Measurements from ENCODE around the gene HDGF. TPM values are rescaled to one million over a fixed set of nuclear protein-coding genes. Genes with fewer than 3 reads are reported as not detected.

HDGF gene
- total RNA-seq, 2 experiments from 2014 or later, result 232 to 235 TPM

GRCh38 chr1:156705321-156705917, 46.1 kb downstream of the HDGF start, which contains the start of gene CRABP2:
Gene CRABP2, minus strand, starts transcription at chr1:156705583. Its CDS starts 137 bp downstream, at chr1:156705446.
- intact Hi-C loops (cut with micrococcal nuclease), result no loop called here
- ChIA-PET POLR2A (interaction anchor here (0.5 to 2.5 kb wide), 10 partner anchors 12 to 213 kb away, joined by 3 to 12 read pairs (median 3); no protein-coding TSS in a partner anchor), CTCF (interaction anchor here (1.0 to 13.0 kb wide), 22 partner anchors 10 to 185 kb away, joined by 3 to 271 read pairs (median 10); partner anchors contain the start of genes ISG20L2, METTL25B and PRCC)
- H3K36me3 Mint-ChIP-seq (ENCODE audit: low read depth), result no peaks in the 10 kb centered on the region
- peak within 1 kb of the TSS; percentile 75 for H3K27ac Mint-ChIP-seq
- TF ChIP-seq, protein P1, sequence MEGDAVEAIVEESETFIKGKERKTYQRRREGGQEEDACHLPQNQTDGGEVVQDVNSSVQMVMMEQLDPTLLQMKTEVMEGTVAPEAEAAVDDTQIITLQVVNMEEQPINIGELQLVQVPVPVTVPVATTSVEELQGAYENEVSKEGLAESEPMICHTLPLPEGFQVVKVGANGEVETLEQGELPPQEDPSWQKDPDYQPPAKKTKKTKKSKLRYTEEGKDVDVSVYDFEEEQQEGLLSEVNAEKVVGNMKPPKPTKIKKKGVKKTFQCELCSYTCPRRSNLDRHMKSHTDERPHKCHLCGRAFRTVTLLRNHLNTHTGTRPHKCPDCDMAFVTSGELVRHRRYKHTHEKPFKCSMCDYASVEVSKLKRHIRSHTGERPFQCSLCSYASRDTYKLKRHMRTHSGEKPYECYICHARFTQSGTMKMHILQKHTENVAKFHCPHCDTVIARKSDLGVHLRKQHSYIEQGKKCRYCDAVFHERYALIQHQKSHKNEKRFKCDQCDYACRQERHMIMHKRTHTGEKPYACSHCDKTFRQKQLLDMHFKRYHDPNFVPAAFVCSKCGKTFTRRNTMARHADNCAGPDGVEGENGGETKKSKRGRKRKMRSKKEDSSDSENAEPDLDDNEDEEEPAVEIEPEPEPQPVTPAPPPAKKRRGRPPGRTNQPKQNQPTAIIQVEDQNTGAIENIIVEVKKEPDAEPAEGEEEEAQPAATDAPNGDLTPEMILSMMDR (IDR thresholded peaks at IDR 0.05), result no peak
- no peaks in the 10 kb centered on the region for H3K9me3 Mint-ChIP-seq
- peak; percentile 50 for DNase-seq
- peaks cover 22% of the 10 kb centered on the region for H3K27me3 Mint-ChIP-seq
- ATAC-seq, result peak; percentile 34
- peak within 1 kb of the TSS; percentile 75 for H3K4me3 Mint-ChIP-seq
- peaks cover 37% of the 10 kb centered on the region for H3K4me1 Mint-ChIP-seq (ENCODE audit: low read depth)

DNA sequence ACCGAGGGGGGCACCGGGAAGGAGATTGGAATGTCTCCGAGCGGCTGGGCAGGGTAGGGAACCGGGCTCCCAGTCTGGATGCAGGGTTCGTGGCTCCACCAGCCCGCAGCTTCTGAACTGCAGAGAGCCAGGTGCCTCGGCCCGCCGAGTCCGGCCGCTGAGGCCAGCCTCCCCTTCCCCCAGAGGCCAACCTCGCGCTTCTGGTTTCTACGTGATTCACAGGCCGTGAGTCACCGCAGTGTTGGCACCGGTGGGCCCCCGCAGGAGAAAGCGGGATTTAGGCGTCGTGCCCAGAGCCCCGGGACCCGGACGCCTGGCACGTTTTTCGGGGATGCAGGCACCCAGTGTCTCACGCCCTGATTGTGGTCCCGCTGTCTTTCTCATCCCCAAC, 46.5 kb downstream of the HDGF start:
- Mint-ChIP-seq H3K9me3 (no peaks in the 10 kb centered on the region), H3K4me3 (peak overlapping the region; percentile 75), H3K27ac (no peak overlapping the region), H3K36me3 (ENCODE audit: low read depth) (no peaks in the 10 kb centered on the region), H3K27me3 (peaks cover 22% of the 10 kb centered on the region), H3K4me1 (ENCODE audit: low read depth) (peaks cover 37% of the 10 kb centered on the region)
- POLR2A ChIA-PET, result interaction anchor here (1.0 to 2.5 kb wide), 3 partner anchors 10 to 85 kb away, joined by 3 to 12 read pairs (median 7); no protein-coding TSS in a partner anchor
- DNase-seq (peak; percentile 74), ATAC-seq (peak; percentile 25)
- CTCF ChIA-PET, result interaction anchor here (1.2 to 13.0 kb wide), 10 partner anchors 11 to 93 kb away, joined by 3 to 271 read pairs (median 10); partner anchors contain the start of genes ISG20L2 and METTL25B
- TF ChIP-seq, protein P1 (IDR thresholded peaks at IDR 0.05), result no peak
- intact Hi-C loops (cut with micrococcal nuclease), result no loop called here

GRCh38 chr1:156704166-156704711, 47.2 kb downstream of the HDGF start:
- DNase-seq (no peak), ATAC-seq (no peak)
- CTCF ChIA-PET, result interaction anchor here (0.7 to 13.0 kb wide), 6 partner anchors 12 to 44 kb away, joined by 3 to 271 read pairs (median 25); partner anchors contain the start of genes ISG20L2 and METTL25B
- H3K4me3 Mint-ChIP-seq, result no peak overlapping the region
- no peaks in the 10 kb centered on the region for H3K36me3 Mint-ChIP-seq (ENCODE audit: low read depth)
- intact Hi-C loops (cut with micrococcal nuclease), result no loop called here
- TF ChIP-seq, protein P1 (IDR thresholded peaks at IDR 0.05), result no peak
- H3K4me1 Mint-ChIP-seq (ENCODE audit: low read depth), result peaks cover 37% of the 10 kb centered on the region
- no peaks in the 10 kb centered on the region for H3K9me3 Mint-ChIP-seq
- no peak overlapping the region for H3K27ac Mint-ChIP-seq
- POLR2A ChIA-PET, result interaction anchor here (0.6 to 2.5 kb wide), 3 partner anchors 10 to 13 kb away, joined by 3 to 12 read pairs (median 7); no protein-coding TSS in a partner anchor
- H3K27me3 Mint-ChIP-seq, result peaks cover 26% of the 10 kb centered on the region

GRCh38 chr1:156703741-156704140, 47.7 kb downstream of the HDGF start:
- Mint-ChIP-seq H3K9me3 (no peaks in the 10 kb centered on the region), H3K27me3 (peaks cover 26% of the 10 kb centered on the region), H3K36me3 (ENCODE audit: low read depth) (no peaks in the 10 kb centered on the region), H3K27ac (no peak overlapping the region), H3K4me3 (no peak overlapping the region), H3K4me1 (ENCODE audit: low read depth) (peaks cover 37% of the 10 kb centered on the region)
- POLR2A ChIA-PET, result interaction anchor here (0.6 kb wide), 1 partner anchor 12 kb away, joined by 3 read pairs; no protein-coding TSS in a partner anchor
- TF ChIP-seq, protein P1 (IDR thresholded peaks at IDR 0.05), result no peak
- DNase-seq (no peak), ATAC-seq (no peak)
- intact Hi-C loops (cut with micrococcal nuclease), result no loop called here
- CTCF ChIA-PET, result interaction anchor here (0.7 to 13.0 kb wide), 4 partner anchors 12 to 44 kb away, joined by 3 to 271 read pairs (median 56); partner anchors contain the start of genes ISG20L2 and METTL25B

Data from activated CD8-positive, alpha-beta T cell treated with anti-CD3 and anti-CD28 coated beads for 36 hours (primary cell).